Caco-2 (cell line): Measurements from ENCODE around the gene PDE6G. TPM values are rescaled to one million over a fixed set of nuclear protein-coding genes. Genes with fewer than 3 reads are reported as not detected.

Experiments used
- BruUV-seq: library from RNA; stranded (reverse); fragments of 400-500 nt; replicated peaks from 2 replicates; lab custom pipeline; 2021; lab: Mats Ljungman, UMichigan
- CTCF ChIA-PET: fragments of 300-600 bp; sonication (Branson Sonifier 250); formaldehyde crosslinking; loops from one replicate; lab custom pipeline; 2022; ENCODE audit warnings: antibody characterized with exemption; lab: Charles Lee
- POLR2A ChIA-PET: fragments of 300-600 bp; sonication (Branson Sonifier 250); formaldehyde crosslinking; loops from one replicate; lab custom pipeline; 2022; ENCODE audit warnings: antibody characterized with exemption; lab: Charles Lee
- DNase-seq, 2 experiments: peaks; one replicate each; pipeline versions ENCODE4 v3.0.0 to v3.0.0-alpha.2; 2020 to 2022
- H3K27me3 ChIP-seq: replicated peaks from 2 replicates; pipeline ENCODE4 v1.6.0; 2011; ENCODE audit warnings: low read length; ENCODE audit not compliant: control insufficient read depth, insufficient read depth
- H3K36me3 ChIP-seq: 2 replicates; pipeline ENCODE4 v1.5.1; 2011; ENCODE audit warnings: low read length; ENCODE audit not compliant: control insufficient read depth, insufficient read depth
- H3K4me1 ChIP-seq: fragments of 250-450 bp; sonication (Bioruptor Pico); 2 replicates; pipeline ENCODE4 v1.5.1; 2020; ENCODE audit warnings: mild to moderate bottlenecking
- H3K4me3 ChIP-seq: 2 replicates; pipeline ENCODE4 v1.5.1; 2011; ENCODE audit warnings: low read depth, mild to moderate bottlenecking, control low read depth, low read length
- H3K9me3 ChIP-seq: fragments of 250-450 bp; sonication (Bioruptor Pico); 2 replicates; pipeline ENCODE4 v1.5.1; 2020; ENCODE audit warnings: mild to moderate bottlenecking, moderate library complexity
- H3K27ac Mint-ChIP-seq: one replicate; pipeline ENCODE4 v1.8.0; 2022; ENCODE audit warnings: mixed read lengths; ENCODE audit not compliant: unreplicated experiment
- H3K27me3 Mint-ChIP-seq: one replicate; pipeline ENCODE4 v1.8.0; 2022; ENCODE audit warnings: mixed read lengths; ENCODE audit not compliant: insufficient read depth, unreplicated experiment
- H3K36me3 Mint-ChIP-seq: one replicate; pipeline ENCODE4 v1.8.0; 2022; ENCODE audit warnings: mild to moderate bottlenecking, mixed read lengths; ENCODE audit not compliant: insufficient read depth, unreplicated experiment
- H3K4me1 Mint-ChIP-seq: one replicate; pipeline ENCODE4 v1.8.0; 2022; ENCODE audit warnings: low read depth, mixed read lengths; ENCODE audit not compliant: unreplicated experiment
- H3K4me3 Mint-ChIP-seq: one replicate; pipeline ENCODE4 v1.8.0; 2022; ENCODE audit warnings: mild to moderate bottlenecking, moderate library complexity, mixed read lengths; ENCODE audit not compliant: unreplicated experiment
- H3K9me3 Mint-ChIP-seq: one replicate; pipeline ENCODE4 v1.8.0; 2022; ENCODE audit warnings: mixed read lengths; ENCODE audit not compliant: unreplicated experiment
- CTCF ChIP-seq, 2 experiments: fragments of 200-600 bp in 1 of 2; IDR thresholded peaks; 1 replicate in 1 of 2; 2 replicates in 1 of 2; pipeline versions ENCODE4 v1.5.1 to v1.8.0; 2011 to 2022; ENCODE audit warnings: antibody characterized with exemption in 1 of 2, control low read depth in 1 of 2, inconsistent platforms in 1 of 2, low read depth in 1 of 2, low read length in 1 of 2, mild to moderate bottlenecking in 1 of 2, moderate library complexity in 1 of 2; ENCODE audit not compliant: insufficient read depth in 1 of 2, severe bottlenecking in 1 of 2, unreplicated experiment in 1 of 2
- intact Hi-C: fragments of 100-400 bp; cut with micrococcal nuclease; formaldehyde crosslinking; loops from one replicate; pipeline ENCODE4 v1.10.0; 2022; ENCODE audit not compliant: unreplicated experiment
- microRNA-seq: library from miRNA; unstranded; fragments of <30 nt; microRNA quantifications from one replicate; pipeline ENCODE4 v1.2.0, GENCODE V29; 2022
- total RNA-seq: library from RNA; stranded (reverse); gene quantifications from 2 replicates; pipeline ENCODE4 v1.2.3, GENCODE V29; 2022

PDE6G gene
- total RNA-seq, 1 experiment from 2014 or later: not detected

GRCh38 chr17:81607431-81607830 is 48.9 kb downstream of the PDE6G start:
- Mint-ChIP-seq H3K27me3 (no peaks in the 10 kb centered on the region), H3K27ac (no peak overlapping the region), H3K4me3 (no peak overlapping the region), H3K9me3 (no peaks in the 10 kb centered on the region), H3K4me1 (no peaks in the 10 kb centered on the region), H3K36me3 (peaks cover 96% of the 10 kb centered on the region)
- TF ChIP-seq CTCF (IDR thresholded peaks at IDR 0.05; ENCODE audit: insufficient read depth in 1 of 2, low read depth in 1 of 2, low read length in 1 of 2, severe bottlenecking in 1 of 2, unreplicated experiment in 1 of 2): no peak
- no peak for DNase-seq
- H3K4me3 ChIP-seq: no peak overlapping the region
- H3K36me3 ChIP-seq: peaks cover 8% of the 10 kb centered on the region
- no peaks in the 10 kb centered on the region for H3K4me1 ChIP-seq
- no TSS peak for BruUV-seq
- H3K9me3 ChIP-seq: no peaks in the 10 kb centered on the region
- ChIA-PET CTCF (interaction anchor here (0.6 kb wide), 1 partner anchor 82 kb away, joined by 3 read pairs; no protein-coding TSS in a partner anchor), POLR2A (no interaction called here)
- H3K27me3 ChIP-seq: no peaks in the 10 kb centered on the region
- intact Hi-C loops: no loop called here

- DNase-seq: peak in 1 of 2 experiments; percentile 22
- Histone ChIP-seq H3K4me1 (no peaks in the 10 kb centered on the region), H3K9me3 (no peaks in the 10 kb centered on the region), H3K4me3 (no peak overlapping the region), H3K36me3 (peaks cover 9% of the 10 kb centered on the region), H3K27me3 (no peaks in the 10 kb centered on the region)
- intact Hi-C loops: no loop called here
- no peak for TF ChIP-seq CTCF (IDR thresholded peaks at IDR 0.05; ENCODE audit: insufficient read depth in 1 of 2, low read depth in 1 of 2, low read length in 1 of 2, severe bottlenecking in 1 of 2, unreplicated experiment in 1 of 2)
- Mint-ChIP-seq H3K27me3 (no peaks in the 10 kb centered on the region), H3K36me3 (peaks cover 90% of the 10 kb centered on the region), H3K9me3 (no peaks in the 10 kb centered on the region), H3K4me1 (no peaks in the 10 kb centered on the region), H3K4me3 (no peak overlapping the region), H3K27ac (no peak overlapping the region)
- ChIA-PET CTCF (no interaction called here), POLR2A (no interaction called here)
- BruUV-seq: TSS peak; percentile 8
These were observed 52.3 kb downstream of the PDE6G start for GRCh38 chr17:81603846-81604610.

- Mint-ChIP-seq H3K4me1 (no peaks in the 10 kb centered on the region), H3K9me3 (no peaks in the 10 kb centered on the region), H3K4me3 (no peak overlapping the region), H3K27me3 (no peaks in the 10 kb centered on the region), H3K36me3 (peaks cover 90% of the 10 kb centered on the region), H3K27ac (no peak overlapping the region)
- CTCF ChIA-PET: no interaction called here
- POLR2A ChIA-PET: no interaction called here
- no peak overlapping the region for H3K4me3 ChIP-seq
- peak; percentile 59 to 69 for DNase-seq
- no peaks in the 10 kb centered on the region for H3K4me1 ChIP-seq
- peaks cover 7% of the 10 kb centered on the region for H3K36me3 ChIP-seq
- no TSS peak for BruUV-seq
- no peaks in the 10 kb centered on the region for H3K9me3 ChIP-seq
- intact Hi-C loops: loop anchor here (1.0 to 2.0 kb wide), 3 partner anchors 45 to 348 kb away; no protein-coding TSS in a partner anchor
- TF ChIP-seq CTCF (IDR thresholded peaks at IDR 0.05; ENCODE audit: insufficient read depth in 1 of 2, low read depth in 1 of 2, low read length in 1 of 2, severe bottlenecking in 1 of 2, unreplicated experiment in 1 of 2): peak; percentile 78 to 82
- no peaks in the 10 kb centered on the region for H3K27me3 ChIP-seq
These were observed 54.7 kb downstream of the PDE6G start for GRCh38 chr17:81601525-81602120.

Small RNAs within 50 kb of the gene (microRNA-seq; reads per million reads assigned to microRNA genes)
- gene MIR6786: 0.74 reads per million

Other genes with a start within 250 kb of the PDE6G start
- 1,436 and 1,933 TPM in 2 replicates for gene ACTG1, start 143.7 kb downstream of the PDE6G start, total RNA-seq
- gene FSCN2, start 128.2 kb downstream of the PDE6G start, total RNA-seq: 2.1 and 2.9 TPM in 2 replicates
- 38.5 and 42.2 TPM in 2 replicates for gene FAAP100, start 104.2 kb downstream of the PDE6G start, total RNA-seq
- 119 and 139 TPM in 2 replicates for gene NPLOC4, start 19.4 kb downstream of the PDE6G start, total RNA-seq
- 4.0 and 4.1 TPM in 2 replicates for gene TSPAN10, start 19.3 kb downstream of the PDE6G start, total RNA-seq
- 32.4 and 37.0 TPM in 2 replicates for gene OXLD1, start 10.1 kb upstream of the PDE6G start, total RNA-seq
- gene CCDC137, start 10.2 kb upstream of the PDE6G start, total RNA-seq: 49.0 and 50.5 TPM in 2 replicates
- gene ARL16, start 27.3 kb upstream of the PDE6G start, total RNA-seq: 45.1 and 49.8 TPM in 2 replicates
- 176 and 178 TPM in 2 replicates for gene HGS, start 27.5 kb upstream of the PDE6G start, total RNA-seq
- gene MRPL12, start 46.8 kb upstream of the PDE6G start, total RNA-seq: 164 and 176 TPM in 2 replicates
- gene SLC25A10, start 55.7 kb upstream of the PDE6G start, total RNA-seq: 49.5 and 54.8 TPM in 2 replicates
- 0.91 and 1.0 TPM in 2 replicates for gene GCGR, start 147.6 kb upstream of the PDE6G start, total RNA-seq
- 59.7 and 60.0 TPM in 2 replicates for gene MCRIP1, start 176.7 kb upstream of the PDE6G start, total RNA-seq
- gene PPP1R27, start 178.5 kb upstream of the PDE6G start, total RNA-seq: 0.93 TPM in 1 of 2 replicates, not detected in the other
- gene P4HB, start 204.0 kb upstream of the PDE6G start, total RNA-seq: 895 and 958 TPM in 2 replicates
- gene ARHGDIA, start 214.8 kb upstream of the PDE6G start, total RNA-seq: 253 and 292 TPM in 2 replicates
- 248 and 252 TPM in 2 replicates for gene ALYREF, start 235.0 kb upstream of the PDE6G start, total RNA-seq
- 133 and 140 TPM in 2 replicates for gene ANAPC11, start 235.2 kb upstream of the PDE6G start, total RNA-seq
- gene NPB, start 245.7 kb upstream of the PDE6G start, total RNA-seq: 0.37 and 0.68 TPM in 2 replicates